Measurements from ENCODE around the gene SPATA13. TPM values are rescaled to one million over a fixed set of nuclear protein-coding genes. Genes with fewer than 3 reads are reported as not detected.

Gene SPATA13
- total and polyA plus RNA-seq, 8 donors = 3.6 to 156 (median 48.6) TPM

DNA sequence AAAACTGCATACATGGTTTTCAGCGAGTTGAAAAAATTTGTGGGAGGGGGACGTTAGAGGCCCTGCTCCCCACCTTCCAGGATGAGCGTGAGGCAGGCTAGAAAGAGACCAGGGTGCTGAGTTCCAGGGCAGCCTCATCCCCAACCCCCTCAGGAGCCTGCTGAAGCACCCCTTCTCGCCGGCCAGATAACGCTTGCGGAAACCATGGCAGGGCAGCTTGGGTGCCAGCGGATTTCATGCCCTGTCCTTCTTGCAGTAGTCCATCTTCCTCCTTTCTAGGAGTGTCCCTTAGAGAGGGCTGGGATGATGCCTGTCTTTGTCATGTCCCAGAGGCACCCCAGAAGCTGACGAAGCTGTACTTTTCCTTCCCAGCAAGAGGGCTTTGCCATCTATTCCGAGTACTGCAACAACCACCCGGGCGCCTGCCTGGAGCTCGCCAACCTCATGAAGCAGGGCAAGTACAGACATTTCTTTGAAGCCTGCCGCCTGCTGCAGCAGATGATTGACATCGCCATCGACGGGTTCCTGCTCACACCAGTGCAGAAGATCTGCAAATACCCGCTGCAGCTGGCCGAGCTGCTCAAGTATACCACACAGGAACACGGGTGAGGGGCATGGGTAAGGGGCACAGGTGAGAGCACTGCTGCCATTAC lies 129.9 kb downstream of the SPATA13 start:
- DNase-seq = peak in 1 of 2 donors; percentile 17
- TF ChIP-seq, protein P1, sequence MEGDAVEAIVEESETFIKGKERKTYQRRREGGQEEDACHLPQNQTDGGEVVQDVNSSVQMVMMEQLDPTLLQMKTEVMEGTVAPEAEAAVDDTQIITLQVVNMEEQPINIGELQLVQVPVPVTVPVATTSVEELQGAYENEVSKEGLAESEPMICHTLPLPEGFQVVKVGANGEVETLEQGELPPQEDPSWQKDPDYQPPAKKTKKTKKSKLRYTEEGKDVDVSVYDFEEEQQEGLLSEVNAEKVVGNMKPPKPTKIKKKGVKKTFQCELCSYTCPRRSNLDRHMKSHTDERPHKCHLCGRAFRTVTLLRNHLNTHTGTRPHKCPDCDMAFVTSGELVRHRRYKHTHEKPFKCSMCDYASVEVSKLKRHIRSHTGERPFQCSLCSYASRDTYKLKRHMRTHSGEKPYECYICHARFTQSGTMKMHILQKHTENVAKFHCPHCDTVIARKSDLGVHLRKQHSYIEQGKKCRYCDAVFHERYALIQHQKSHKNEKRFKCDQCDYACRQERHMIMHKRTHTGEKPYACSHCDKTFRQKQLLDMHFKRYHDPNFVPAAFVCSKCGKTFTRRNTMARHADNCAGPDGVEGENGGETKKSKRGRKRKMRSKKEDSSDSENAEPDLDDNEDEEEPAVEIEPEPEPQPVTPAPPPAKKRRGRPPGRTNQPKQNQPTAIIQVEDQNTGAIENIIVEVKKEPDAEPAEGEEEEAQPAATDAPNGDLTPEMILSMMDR (IDR thresholded peaks at IDR 0.05) = no peak
- TF ChIP-seq POLR2AphosphoS5 (IDR thresholded peaks at IDR 0.05) = no peak
- no peak for TF ChIP-seq POLR2A (IDR thresholded peaks at IDR 0.05)
- no peak for TF ChIP-seq EP300 (IDR thresholded peaks at IDR 0.05)
- Histone ChIP-seq H3K4me3 (no peak overlapping the region), H3K36me3 (peaks cover 75 to 98% (median 97%) of the 10 kb centered on the region in 4 donors), H3K27ac (no peak overlapping the region), H3K4me1 (no peaks in the 10 kb centered on the region), H3K9me3 (no peaks in the 10 kb centered on the region), H3K27me3 (no peaks in the 10 kb centered on the region)
- intact Hi-C loops (cut with DNase I; ENCODE audit: low total_unique reads) = no loop called here
- WGBS, 5 donors = 94 to 97% (median 95%) methylated on average over 17 to 20 of the region's 20 CpGs

DNA sequence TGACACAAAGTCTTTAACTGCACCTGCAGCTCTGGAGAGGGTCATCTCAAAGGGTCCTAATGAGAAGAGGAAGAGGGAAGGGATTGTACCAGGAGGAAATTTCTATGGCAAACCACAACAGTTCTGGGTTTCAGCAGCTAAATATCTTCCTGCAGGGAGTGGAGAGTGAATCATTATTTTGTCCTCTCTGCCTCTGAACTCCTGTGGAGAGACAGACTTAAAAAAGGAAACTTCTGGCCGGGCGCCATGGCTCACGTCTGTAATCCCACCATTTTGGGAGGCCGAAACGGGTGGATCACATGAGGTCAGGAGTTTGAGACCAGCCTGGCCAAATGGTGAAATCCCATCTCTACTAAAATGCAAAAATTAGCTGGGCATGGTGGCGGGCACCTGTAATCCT lies 132.0 kb downstream of the SPATA13 start:
- Histone ChIP-seq H3K4me3 (no peak overlapping the region), H3K36me3 (peaks cover 68 to 98% (median 97%) of the 10 kb centered on the region in 4 donors)
- 92 to 97% (median 94%) methylated on average over 6 of the region's 6 CpGs for WGBS, 5 donors

DNA sequence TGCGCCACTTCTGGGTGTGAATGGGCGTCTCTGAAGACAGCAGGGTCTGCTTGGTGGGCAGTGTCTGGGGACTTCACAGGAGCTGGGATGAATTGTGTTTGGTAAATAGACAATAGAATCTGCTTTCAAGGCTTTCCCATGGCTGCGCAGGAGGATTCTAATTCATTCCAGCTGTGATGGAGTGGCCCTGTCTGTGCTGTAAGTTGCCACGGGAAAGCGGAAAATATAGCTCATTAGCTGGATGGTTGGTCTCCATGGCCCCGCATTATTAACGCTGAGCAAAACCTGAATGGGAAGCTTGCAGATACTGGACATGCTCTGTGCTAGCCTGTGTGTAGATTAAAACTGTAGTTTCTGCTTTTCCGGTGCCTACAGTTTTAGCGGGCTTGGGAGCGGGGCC lies 133.2 kb downstream of the SPATA13 start:
- H3K27me3 ChIP-seq = no peaks in the 10 kb centered on the region
- H3K27ac ChIP-seq = no peak overlapping the region
- intact Hi-C loops (cut with DNase I; ENCODE audit: low total_unique reads) = no loop called here
- DNase-seq = peak in 1 of 2 donors; percentile 16
- no peaks in the 10 kb centered on the region for H3K4me1 ChIP-seq
- no peak overlapping the region for H3K4me3 ChIP-seq
- H3K36me3 ChIP-seq = peaks cover 66 to 98% (median 97%) of the 10 kb centered on the region in 4 donors
- TF ChIP-seq POLR2A (IDR thresholded peaks at IDR 0.05) (no peak), EP300 (IDR thresholded peaks at IDR 0.05) (no peak), POLR2AphosphoS5 (IDR thresholded peaks at IDR 0.05) (no peak)
- TF ChIP-seq, protein P1 (IDR thresholded peaks at IDR 0.05) = no peak
- no peaks in the 10 kb centered on the region for H3K9me3 ChIP-seq
- 94 to 98% (median 95%) methylated on average over 10 of the region's 10 CpGs for WGBS, 5 donors

More for the DNA sequence above, 132.0 kb downstream of the SPATA13 start:
- TF ChIP-seq, protein P1 (IDR thresholded peaks at IDR 0.05) = no peak
- TF ChIP-seq EP300 (IDR thresholded peaks at IDR 0.05) (no peak), POLR2AphosphoS5 (IDR thresholded peaks at IDR 0.05) (no peak), POLR2A (IDR thresholded peaks at IDR 0.05) (no peak)
- intact Hi-C loops (cut with DNase I; ENCODE audit: low total_unique reads) = no loop called here
- no peaks in the 10 kb centered on the region for H3K4me1 ChIP-seq
- peak in 1 of 2 donors; percentile 25 for DNase-seq
- H3K27me3 ChIP-seq = no peaks in the 10 kb centered on the region
- H3K27ac ChIP-seq = no peak overlapping the region
- no peaks in the 10 kb centered on the region for H3K9me3 ChIP-seq

DNA sequence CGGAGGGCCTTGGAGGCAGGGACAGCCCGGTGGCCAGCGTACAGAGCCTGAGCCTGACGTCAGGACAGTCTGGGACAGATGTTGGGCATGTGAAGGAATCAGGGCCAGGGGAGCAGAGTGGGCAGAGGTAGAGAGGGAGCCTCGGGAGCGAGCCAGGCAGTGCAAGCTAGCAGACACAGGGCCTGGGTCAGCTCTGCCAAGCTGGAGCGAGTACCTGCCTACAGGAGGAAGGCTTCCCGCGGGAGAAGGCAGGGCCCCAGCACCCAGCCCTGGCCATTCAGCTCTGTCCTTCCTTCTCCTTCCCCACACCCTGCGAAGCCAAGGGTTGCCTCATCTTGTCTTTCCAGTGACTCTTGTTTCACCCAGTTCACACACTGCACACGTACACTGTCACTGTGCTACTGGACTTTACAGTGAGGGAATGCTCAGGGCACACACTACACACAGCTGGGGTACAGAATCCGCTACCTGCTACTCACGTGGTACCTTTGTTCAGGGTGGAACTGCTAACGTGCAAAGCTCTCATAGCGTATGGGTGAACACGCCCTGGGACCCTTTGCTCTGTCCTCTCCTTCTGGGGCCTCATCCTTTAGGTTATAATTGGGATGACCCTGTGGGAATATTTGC lies 139.1 kb downstream of the SPATA13 start:
- no peaks in the 10 kb centered on the region for H3K27me3 ChIP-seq
- TF ChIP-seq POLR2AphosphoS5 (IDR thresholded peaks at IDR 0.05) = no peak
- TF ChIP-seq POLR2A (IDR thresholded peaks at IDR 0.05) = no peak
- TF ChIP-seq EP300 (IDR thresholded peaks at IDR 0.05) = no peak
- TF ChIP-seq, protein P1 (IDR thresholded peaks at IDR 0.05) = no peak
- H3K4me3 ChIP-seq = no peak overlapping the region
- H3K36me3 ChIP-seq = peaks cover 43 to 100% (median 98%) of the 10 kb centered on the region in 4 donors
- no peak overlapping the region for H3K27ac ChIP-seq
- 93 to 97% (median 97%) methylated on average over 16 of the region's 16 CpGs for WGBS, 5 donors
- H3K9me3 ChIP-seq = no peaks in the 10 kb centered on the region
- intact Hi-C loops (cut with DNase I; ENCODE audit: low total_unique reads) = no loop called here
- peaks cover 0 to 22% (median 6%) of the 10 kb centered on the region in 4 donors for H3K4me1 ChIP-seq
- no peak for DNase-seq

Measured in stomach (tissue), 9 donors.